HepG2 (cell line): Measurements from ENCODE around the gene BCO2. TPM values are rescaled to one million over a fixed set of nuclear protein-coding genes. Genes with fewer than 3 reads are reported as not detected.
A peak's percentile ranks its signal among the peaks of the same experiment; 100 is the strongest.

Experiments
- CCAR2 ChIP-seq: fragments of 200-400 bp; formaldehyde crosslinking; optimal IDR thresholded peaks from 2 replicates; pipeline ENCODE3; 2018; ENCODE audit warnings: low read depth, mild to moderate bottlenecking, low read length, moderate library complexity
- CEBPG ChIP-seq: IDR thresholded peaks from 2 replicates; pipeline ENCODE4 v1.6.1; 2016
- DMAP1 ChIP-seq: IDR thresholded peaks from 2 replicates; pipeline ENCODE4 v1.6.1; 2016
- MBD4 ChIP-seq: IDR thresholded peaks from 2 replicates; pipeline ENCODE4 v1.6.1; 2012; ENCODE audit warnings: low read length, inconsistent platforms, borderline replicate concordance
- NR2F1 ChIP-seq, 2 experiments: fragments of 450-650 bp in 1 of 2; formaldehyde crosslinking in 1 of 2; IDR thresholded peaks; 2 replicates each; pipeline versions ENCODE4 v1.5.0 to v1.6.1; 2016 to 2020; ENCODE audit warnings: mild to moderate bottlenecking in 1 of 2, missing compliant biosample characterization in 1 of 2, missing genetic modification reagents in 1 of 2, moderate library complexity in 1 of 2
- SIX4 ChIP-seq: sonication (generic); formaldehyde crosslinking; IDR thresholded peaks from 2 replicates; pipeline ENCODE4 v1.4.0; 2020; ENCODE audit warnings: missing genetic modification reagents
- SKI ChIP-seq: fragments of 450-650 bp; IDR thresholded peaks from one replicate; pipeline ENCODE4 v1.6.1; 2018; ENCODE audit warnings: mild to moderate bottlenecking; ENCODE audit not compliant: partially characterized antibody
- SMAD9 ChIP-seq: sonication (generic); formaldehyde crosslinking; IDR thresholded peaks from 2 replicates; pipeline ENCODE4 v1.5.1; 2020; ENCODE audit warnings: mild to moderate bottlenecking, missing genetic modification reagents
- SOX6 ChIP-seq, 2 experiments: fragments of 450-650 bp in 1 of 2; sonication (generic) in 1 of 2; formaldehyde crosslinking in 1 of 2; IDR thresholded peaks; 2 replicates each; pipeline versions ENCODE4 v1.4.0 to v1.6.1; 2017 to 2020; ENCODE audit warnings: antibody characterized with exemption in 1 of 2, mild to moderate bottlenecking in 1 of 2, missing genetic modification reagents in 1 of 2
- SPEN ChIP-seq: sonication (generic); formaldehyde crosslinking; IDR thresholded peaks from 2 replicates; pipeline ENCODE4 v1.5.1; 2020; ENCODE audit warnings: low read depth, mild to moderate bottlenecking, missing genetic modification reagents
- ZIK1 ChIP-seq: sonication (generic); formaldehyde crosslinking; IDR thresholded peaks from 2 replicates; pipeline ENCODE4 v1.5.0; 2020; ENCODE audit warnings: mild to moderate bottlenecking, low read depth, missing genetic modification reagents, borderline replicate concordance
- ZNF124 ChIP-seq: sonication (generic); formaldehyde crosslinking; IDR thresholded peaks from 2 replicates; pipeline ENCODE4 v1.4.0; 2020; ENCODE audit warnings: missing genetic modification reagents
- ZNF138 ChIP-seq: sonication (generic); formaldehyde crosslinking; IDR thresholded peaks from 2 replicates; pipeline ENCODE4 v1.5.0; 2020; ENCODE audit warnings: mild to moderate bottlenecking, low read depth, missing genetic modification reagents
- ZNF263 ChIP-seq: sonication (generic); formaldehyde crosslinking; IDR thresholded peaks from 2 replicates; pipeline ENCODE4 v1.4.0; 2020; ENCODE audit warnings: missing genetic modification reagents
- ZNF34 ChIP-seq: sonication (generic); formaldehyde crosslinking; IDR thresholded peaks from 2 replicates; pipeline ENCODE4 v1.4.0; 2020; ENCODE audit warnings: mild to moderate bottlenecking, missing genetic modification reagents, borderline replicate concordance
- ZNF451 ChIP-seq: sonication (generic); formaldehyde crosslinking; IDR thresholded peaks from 2 replicates; pipeline ENCODE4 v1.5.0; 2020; ENCODE audit warnings: mild to moderate bottlenecking, missing genetic modification reagents
- ZNF563 ChIP-seq: sonication (generic); formaldehyde crosslinking; IDR thresholded peaks from 2 replicates; pipeline ENCODE4 v1.8.0; 2022; ENCODE audit warnings: mild to moderate bottlenecking, moderate library complexity, missing genetic modification reagents
- ZNF564 ChIP-seq: sonication (generic); formaldehyde crosslinking; IDR thresholded peaks from 2 replicates; pipeline ENCODE4 v1.8.1; 2023; ENCODE audit warnings: mild to moderate bottlenecking, missing genetic modification reagents
- ZNF720 ChIP-seq: sonication (generic); formaldehyde crosslinking; IDR thresholded peaks from 2 replicates; pipeline ENCODE4 v1.4.0; 2020; ENCODE audit warnings: missing genetic modification reagents
- ZNF747 ChIP-seq: sonication (generic); formaldehyde crosslinking; IDR thresholded peaks from 2 replicates; pipeline ENCODE4 v1.8.1; 2023; ENCODE audit warnings: missing genetic modification reagents, mild to moderate bottlenecking, borderline replicate concordance
- ZNF773 ChIP-seq: sonication (generic); formaldehyde crosslinking; IDR thresholded peaks from 2 replicates; pipeline ENCODE4 v1.4.0; 2020; ENCODE audit warnings: missing genetic modification reagents, borderline replicate concordance
- ZSCAN21 ChIP-seq: sonication (generic); formaldehyde crosslinking; IDR thresholded peaks from 2 replicates; pipeline ENCODE4 v1.8.0; 2022; ENCODE audit warnings: mild to moderate bottlenecking, missing genetic modification reagents, moderate library complexity, borderline replicate concordance
- polyA plus RNA-seq, 8 experiments: library from polyadenylated mRNA; depleted of rRNA in 3 of 8; stranded (reverse) in 7 of 8; unstranded in 1 of 8; fragments of >200 nt; fragmentation: Illumina TruSeq in 4 of 8; extraction: Trizol in 4 of 8; gene quantifications; 2 replicates each; pipeline versions ENCODE4 v1.2.1 to v1.2.3, GENCODE V29; 2011 to 2016; ENCODE audit warnings: low read depth in 4 of 8, missing spikeins in 1 of 8, mixed read lengths in 1 of 8; ENCODE audit not compliant: insufficient read depth in 1 of 8
- total RNA-seq, 5 experiments: library from RNA; depleted of rRNA; stranded (reverse); fragments of >200 nt; fragmentation: Illumina TruSeq; extraction: Trizol; gene quantifications; 2 replicates each; pipeline ENCODE4 v1.2.3, GENCODE V29; 2016; ENCODE audit warnings: low read depth in 1 of 5
- TF ChIP-seq, protein P1 (sequence below): conservative IDR thresholded peaks from 2 replicates; pipeline ENCODE4 v1.6.1; 2018; ENCODE audit warnings: missing genetic modification reagents
- TF ChIP-seq, protein P2 (sequence below): sonication (generic); formaldehyde crosslinking; IDR thresholded peaks from 2 replicates; pipeline ENCODE4 v1.4.0; 2020; ENCODE audit warnings: missing genetic modification reagents
- TF ChIP-seq, protein P3 (sequence below): sonication (generic); formaldehyde crosslinking; IDR thresholded peaks from 2 replicates; pipeline ENCODE4 v1.8.0; 2022; ENCODE audit warnings: missing genetic modification reagents, mild to moderate bottlenecking, inconsistent platforms, borderline replicate concordance

Gene BCO2
- total and polyA plus RNA-seq, 2 of the 13 experiments (the other 11 are each of a cell fraction or from before 2014, with no cell fraction given) = 0.38 to 0.58 TPM

DNA sequence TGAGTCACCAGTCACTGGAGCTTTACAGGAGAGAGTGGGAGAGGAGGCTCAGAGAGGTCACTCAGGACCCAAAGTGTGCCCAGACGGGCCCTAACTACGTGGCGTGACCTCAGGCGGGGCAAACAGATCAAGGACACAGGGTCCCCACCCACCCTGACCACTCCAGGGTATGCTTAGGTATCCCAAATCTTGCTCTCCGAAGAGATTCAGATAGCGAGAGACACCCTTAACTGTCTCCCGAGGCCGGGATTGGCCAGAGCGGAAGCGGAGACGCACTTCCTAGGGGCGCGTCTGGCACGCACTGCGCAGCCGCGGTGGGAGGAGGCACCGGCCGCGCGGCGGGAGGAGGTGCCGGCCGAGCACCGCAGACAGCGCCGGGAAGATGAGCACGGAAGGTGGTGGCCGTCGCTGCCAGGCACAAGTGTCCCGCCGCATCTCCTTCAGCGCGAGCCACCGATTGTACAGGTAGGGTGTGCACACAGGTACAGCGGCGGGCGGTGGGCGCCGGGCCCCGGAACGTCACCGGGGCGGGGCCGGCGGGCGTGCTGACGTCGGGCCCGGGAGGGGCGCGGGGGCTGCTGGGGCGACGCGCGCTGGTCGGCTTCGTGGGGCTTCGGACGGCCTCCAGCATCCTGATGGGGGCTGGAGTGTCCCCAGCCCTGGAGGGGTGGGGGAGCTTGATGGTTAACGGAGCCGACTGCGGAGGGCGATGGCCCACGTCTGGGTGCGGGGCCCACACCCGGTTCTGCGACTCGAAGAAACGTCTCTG lies 50.9 kb downstream of the BCO2 start, which contains the start of gene PTS (continued):
- TF ChIP-seq CEBPG (CRISPR knock-in tag) (0 out of 2 replicates have a peak, but pooled peaks have one; percentile 14), CCAR2 (no peak), SKI (peak; percentile 40), DMAP1 (CRISPR knock-in tag) (peak; percentile 88; the same call in 1 of the 2 replicates), ZNF124 (peak; percentile 34; the same call in 1 of the 2 replicates), SOX6 (IDR thresholded peaks at IDR 0.05) (no peak), SOX6 (CRISPR knock-in tag; IDR thresholded peaks at IDR 0.05) (no peak), ZNF263 (CRISPR knock-in tag) (peak; percentile 73), ZNF564 (CRISPR knock-in tag) (peak; percentile 58; the same call in 1 of the 2 replicates), ZIK1 (CRISPR knock-in tag) (peak; percentile 67; the same call in 1 of the 2 replicates), ZNF563 (CRISPR knock-in tag) (peak; percentile 76), ZNF451 (CRISPR knock-in tag) (0 out of 2 replicates have a peak, but pooled peaks have one; percentile 74), SMAD9 (CRISPR knock-in tag) (no peak; the same call in 1 of the 2 replicates), ZNF747 (CRISPR knock-in tag) (peak; percentile 59; the same call in 1 of the 2 replicates), ZSCAN21 (CRISPR knock-in tag) (peak; percentile 65; the same call in 1 of the 2 replicates), SPEN (peak; percentile 77), ZNF720 (0 out of 2 replicates have a peak, but pooled peaks have one; percentile 53), ZNF773 (CRISPR knock-in tag) (peak; percentile 55; the same call in 1 of the 2 replicates), MBD4 (no peak), ZNF138 (CRISPR knock-in tag) (no peak), NR2F1 (CRISPR knock-in tag; IDR thresholded peaks at IDR 0.05) (peak in 1 of 2 experiments; percentile 7; a peak in 2 of 4 replicates), ZNF34 (CRISPR knock-in tag) (peak; percentile 85; the same call in 1 of the 2 replicates), SIX4 (CRISPR knock-in tag) (0 out of 2 replicates have a peak, but pooled peaks have one; percentile 9)
- TF ChIP-seq, protein P1, sequence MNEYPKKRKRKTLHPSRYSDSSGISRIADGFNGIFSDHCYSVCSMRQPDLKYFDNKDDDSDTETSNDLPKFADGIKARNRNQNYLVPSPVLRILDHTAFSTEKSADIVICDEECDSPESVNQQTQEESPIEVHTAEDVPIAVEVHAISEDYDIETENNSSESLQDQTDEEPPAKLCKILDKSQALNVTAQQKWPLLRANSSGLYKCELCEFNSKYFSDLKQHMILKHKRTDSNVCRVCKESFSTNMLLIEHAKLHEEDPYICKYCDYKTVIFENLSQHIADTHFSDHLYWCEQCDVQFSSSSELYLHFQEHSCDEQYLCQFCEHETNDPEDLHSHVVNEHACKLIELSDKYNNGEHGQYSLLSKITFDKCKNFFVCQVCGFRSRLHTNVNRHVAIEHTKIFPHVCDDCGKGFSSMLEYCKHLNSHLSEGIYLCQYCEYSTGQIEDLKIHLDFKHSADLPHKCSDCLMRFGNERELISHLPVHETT (CRISPR knock-in tag) = 0 out of 2 replicates have a peak, but pooled peaks have one; percentile 37
- TF ChIP-seq, protein P2, sequence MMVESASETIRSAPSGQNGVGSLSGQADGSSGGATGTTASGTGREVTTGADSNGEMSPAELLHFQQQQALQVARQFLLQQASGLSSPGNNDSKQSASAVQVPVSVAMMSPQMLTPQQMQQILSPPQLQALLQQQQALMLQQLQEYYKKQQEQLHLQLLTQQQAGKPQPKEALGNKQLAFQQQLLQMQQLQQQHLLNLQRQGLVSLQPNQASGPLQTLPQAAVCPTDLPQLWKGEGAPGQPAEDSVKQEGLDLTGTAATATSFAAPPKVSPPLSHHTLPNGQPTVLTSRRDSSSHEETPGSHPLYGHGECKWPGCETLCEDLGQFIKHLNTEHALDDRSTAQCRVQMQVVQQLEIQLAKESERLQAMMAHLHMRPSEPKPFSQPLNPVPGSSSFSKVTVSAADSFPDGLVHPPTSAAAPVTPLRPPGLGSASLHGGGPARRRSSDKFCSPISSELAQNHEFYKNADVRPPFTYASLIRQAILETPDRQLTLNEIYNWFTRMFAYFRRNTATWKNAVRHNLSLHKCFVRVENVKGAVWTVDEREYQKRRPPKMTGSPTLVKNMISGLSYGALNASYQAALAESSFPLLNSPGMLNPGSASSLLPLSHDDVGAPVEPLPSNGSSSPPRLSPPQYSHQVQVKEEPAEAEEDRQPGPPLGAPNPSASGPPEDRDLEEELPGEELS = peak; percentile 15; the same call in 1 of the 2 replicates
- TF ChIP-seq, protein P3, sequence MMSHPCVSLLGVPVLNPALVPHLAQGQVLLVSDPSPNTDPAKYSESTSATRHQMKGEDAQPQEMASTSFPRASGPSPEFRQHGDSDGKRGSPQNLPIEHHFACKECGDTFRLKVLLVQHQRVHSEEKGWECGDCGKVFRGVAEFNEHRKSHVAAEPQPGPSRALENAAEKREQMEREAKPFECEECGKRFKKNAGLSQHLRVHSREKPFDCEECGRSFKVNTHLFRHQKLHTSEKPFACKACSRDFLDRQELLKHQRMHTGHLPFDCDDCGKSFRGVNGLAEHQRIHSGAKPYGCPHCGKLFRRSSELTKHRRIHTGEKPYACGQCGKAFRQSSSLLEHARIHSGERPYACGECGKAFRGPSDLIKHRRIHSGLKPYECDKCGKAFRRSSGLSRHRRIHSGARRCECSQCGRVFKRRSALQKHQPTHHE = no peak; the same call in 1 of the 2 replicates
